Measurements from ENCODE around the gene MAP2K6. TPM values are rescaled to one million over a fixed set of nuclear protein-coding genes. Genes with fewer than 3 reads are reported as not detected.

The MAP2K6 gene
- total and polyA plus RNA-seq, 2 donors (not counting 3 experiments of a cell fraction or from before 2014, with no cell fraction given): 5.9 to 13.9 TPM

- POLR2A ChIA-PET: no interaction called here
- no peak for DNase-seq (ENCODE audit: low read depth, low spot score)
- H3K9me1 ChIP-seq (replicated peaks; ENCODE audit: control insufficient read depth, extremely low read depth, insufficient read depth, low read length): no peaks in the 10 kb centered on the region
- H3K9me3 ChIP-seq (replicated peaks; ENCODE audit: control insufficient read depth, insufficient read depth, low read length): no peaks in the 10 kb centered on the region
- H3K36me3 ChIP-seq (ENCODE audit: control insufficient read depth in 2 of 2, extremely low read depth in 1 of 2, insufficient read depth in 2 of 2, low read length in 2 of 2): no peaks in the 10 kb centered on the region
- H3K4me2 ChIP-seq (ENCODE audit: insufficient read depth, low read length): no peak overlapping the region
- no peak for FAIRE-seq
- peaks cover 27% of the 10 kb centered on the region for H3K4me1 ChIP-seq (ENCODE audit: control insufficient read depth, extremely low read depth, insufficient read depth, low read length)
- dilution Hi-C loops (cut with MboI; ENCODE audit: extremely low pct_ligation_motif_present, low sequenced_read_pairs) (no loop called here), intact Hi-C loops (cut with micrococcal nuclease) (loop anchor here (2.0 kb wide), 1 partner anchor 17 kb away; no protein-coding TSS in a partner anchor)
- no peaks in the 10 kb centered on the region for H3K27me3 ChIP-seq (ENCODE audit: control insufficient read depth in 2 of 2, insufficient read depth in 2 of 2, low read length in 2 of 2)
- CTCF ChIA-PET: interaction anchor here (0.9 to 3.0 kb wide), 2 partner anchors 14 to 93 kb away, joined by 3 to 18 read pairs; no protein-coding TSS in a partner anchor
- BruUV-seq (replicated peaks): no TSS peak
- TF ChIP-seq GATA2 (IDR thresholded peaks at IDR 0.05; ENCODE audit: insufficient read depth, insufficient read length, low read depth, low read length) (no peak), FOS (IDR thresholded peaks at IDR 0.05; ENCODE audit: borderline replicate concordance, insufficient read depth, low read length) (no peak), POLR2AphosphoS5 (IDR thresholded peaks at IDR 0.05; ENCODE audit: insufficient read depth, low read depth, low read length) (no peak), MYC (IDR thresholded peaks at IDR 0.05; ENCODE audit: low read depth, low read length) (no peak), MAX (IDR thresholded peaks at IDR 0.05; ENCODE audit: insufficient read depth, insufficient read length) (no peak), EZH2 (IDR thresholded peaks at IDR 0.05; ENCODE audit: borderline replicate concordance, low read depth, low read length, severe bottlenecking) (no peak), POLR2A (IDR thresholded peaks at IDR 0.05; ENCODE audit: low read depth, low read length) (no peak), JUN (IDR thresholded peaks at IDR 0.05; ENCODE audit: borderline replicate concordance, insufficient read depth, insufficient read length, low read depth) (no peak), CTCF (IDR thresholded peaks at IDR 0.05; ENCODE audit: extremely low read depth in 1 of 2, insufficient read depth in 1 of 2, low read depth in 1 of 2, low read length in 2 of 2) (no peak)
- no peak overlapping the region for H2AFZ ChIP-seq (ENCODE audit: low read depth, low read length)
- no peaks in the 10 kb centered on the region for H3K79me2 ChIP-seq (ENCODE audit: control insufficient read depth, insufficient read depth, low read length)
- H3K27ac ChIP-seq (ENCODE audit: insufficient read depth, low read depth, low read length): no peak overlapping the region
- H3K9ac ChIP-seq (replicated peaks; ENCODE audit: extremely low read depth, insufficient read depth, low read length): no peak overlapping the region
- H3K4me3 ChIP-seq (replicated peaks in 1 of 3; ENCODE audit: insufficient read depth in 1 of 3, low read depth in 1 of 3, low read length in 3 of 3): no peak overlapping the region
- H4K20me1 ChIP-seq (replicated peaks; ENCODE audit: control insufficient read depth, extremely low read depth, insufficient read depth, low read length): no peaks in the 10 kb centered on the region
These were observed 17.3 kb downstream of the MAP2K6 start for GRCh38 chr17:69431835-69432234.

Measured in endothelial cell of umbilical vein (primary cell).